Measurements from ENCODE around the gene LPP. TPM values are rescaled to one million over a fixed set of nuclear protein-coding genes. Genes with fewer than 3 reads are reported as not detected.

LPP gene
- total and polyA plus RNA-seq, 2 of the 4 experiments (the other 2 are of a cell fraction), result 16.0 to 130 TPM

DNA sequence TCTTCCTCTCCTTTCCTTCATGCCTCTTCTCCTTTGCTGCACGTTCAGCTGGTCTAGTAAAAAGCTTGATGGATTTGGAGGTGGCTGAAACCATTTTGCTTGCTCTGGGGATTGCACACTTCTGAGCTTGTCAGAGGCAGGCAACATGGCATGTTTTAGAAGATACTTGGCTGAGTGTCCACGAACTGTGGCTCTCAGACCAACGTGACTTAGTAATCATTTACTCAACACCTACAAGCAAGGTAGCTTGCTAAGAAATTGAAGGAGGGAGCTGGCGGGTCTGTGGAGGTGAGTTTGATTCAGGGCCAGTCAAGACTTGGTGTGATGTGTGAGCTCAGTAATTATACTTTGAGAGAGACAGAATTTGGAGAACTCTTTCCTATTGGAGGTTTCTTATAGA, 196.0 kb downstream of the LPP start:
- Histone ChIP-seq H4K8ac (ENCODE audit: low read depth in 2 of 2, low read length in 2 of 2) (no peak overlapping the region), H2AK5ac (ENCODE audit: low read depth, low read length) (no peak overlapping the region), H3K36me3 (ENCODE audit: control insufficient read depth, insufficient read depth, low read length) (peaks cover 11% of the 10 kb centered on the region), H3K18ac (ENCODE audit: low read depth, low read length) (no peak overlapping the region), H3K79me1 (ENCODE audit: low read depth in 1 of 2, low read length in 2 of 2) (peaks cover 47 to 84% of the 10 kb centered on the region in 2 experiments), H3K9me1 (ENCODE audit: insufficient read depth, low read length) (peaks cover 35% of the 10 kb centered on the region), H2BK120ac (ENCODE audit: low read depth, low read length) (no peak overlapping the region), H3K4me3 (ENCODE audit: insufficient read depth, low read depth, low read length) (no peak overlapping the region), H3K27me3 (ENCODE audit: control insufficient read depth, insufficient read depth, low read length) (no peaks in the 10 kb centered on the region), H4K91ac (ENCODE audit: insufficient read depth, low read depth, low read length) (no peak overlapping the region), H3K56ac (ENCODE audit: extremely low read depth, insufficient read depth, low read length) (no peak overlapping the region), H2BK15ac (ENCODE audit: low read depth, low read length) (no peak overlapping the region), H4K5ac (ENCODE audit: low read depth, low read length) (no peak overlapping the region), H2BK20ac (ENCODE audit: low read depth, low read length) (no peak overlapping the region), H3K9me3 (ENCODE audit: control insufficient read depth, insufficient read depth, low read length) (no peaks in the 10 kb centered on the region), H3K9ac (ENCODE audit: low read depth, low read length) (no peak overlapping the region), H3K4me2 (ENCODE audit: low read depth, low read length) (no peak overlapping the region), H3K4me1 (ENCODE audit: control insufficient read depth, insufficient read depth, low read length) (peaks cover 17% of the 10 kb centered on the region), H4K20me1 (ENCODE audit: insufficient read depth, low read length) (peaks cover 68% of the 10 kb centered on the region), H2BK5ac (ENCODE audit: low read depth, low read length, poor library complexity, severe bottlenecking) (no peak overlapping the region), H3K4ac (ENCODE audit: low read depth, low read length) (0 out of 2 replicates have a peak overlapping the region, but pooled peaks have one; percentile 4), H3K27ac (ENCODE audit: insufficient read depth, low read length) (no peak overlapping the region), H2AFZ (replicated peaks; ENCODE audit: low read length, poor library complexity) (no peak overlapping the region), H3K23ac (ENCODE audit: low read depth, low read length) (no peak overlapping the region), H2AK9ac (replicated peaks; ENCODE audit: low read depth, low read length, poor library complexity) (no peak overlapping the region), H3K14ac (replicated peaks; ENCODE audit: low read depth, low read length) (no peak overlapping the region)
- in situ Hi-C loops (cut with MboI; ENCODE audit: low sequenced_read_pairs), result no loop called here
- DNase-seq (no peak), ATAC-seq (ENCODE audit: low read depth) (no peak)
- no peak for TF ChIP-seq BHLHE40 (IDR thresholded peaks at IDR 0.05; ENCODE audit: low read depth, low read length)
- no peak for TF ChIP-seq MAFK (IDR thresholded peaks at IDR 0.05; ENCODE audit: low read depth, low read length)
- no peak for TF ChIP-seq MAZ (IDR thresholded peaks at IDR 0.05; ENCODE audit: borderline replicate concordance, low read depth, low read length)
- TF ChIP-seq MXI1 (IDR thresholded peaks at IDR 0.05; ENCODE audit: borderline replicate concordance, low read depth, low read length), result no peak
- TF ChIP-seq CEBPB (IDR thresholded peaks at IDR 0.05; ENCODE audit: low read depth, low read length), result no peak
- no peak for TF ChIP-seq SMC3 (IDR thresholded peaks at IDR 0.05; ENCODE audit: low read depth, low read length)
- TF ChIP-seq, protein P1, sequence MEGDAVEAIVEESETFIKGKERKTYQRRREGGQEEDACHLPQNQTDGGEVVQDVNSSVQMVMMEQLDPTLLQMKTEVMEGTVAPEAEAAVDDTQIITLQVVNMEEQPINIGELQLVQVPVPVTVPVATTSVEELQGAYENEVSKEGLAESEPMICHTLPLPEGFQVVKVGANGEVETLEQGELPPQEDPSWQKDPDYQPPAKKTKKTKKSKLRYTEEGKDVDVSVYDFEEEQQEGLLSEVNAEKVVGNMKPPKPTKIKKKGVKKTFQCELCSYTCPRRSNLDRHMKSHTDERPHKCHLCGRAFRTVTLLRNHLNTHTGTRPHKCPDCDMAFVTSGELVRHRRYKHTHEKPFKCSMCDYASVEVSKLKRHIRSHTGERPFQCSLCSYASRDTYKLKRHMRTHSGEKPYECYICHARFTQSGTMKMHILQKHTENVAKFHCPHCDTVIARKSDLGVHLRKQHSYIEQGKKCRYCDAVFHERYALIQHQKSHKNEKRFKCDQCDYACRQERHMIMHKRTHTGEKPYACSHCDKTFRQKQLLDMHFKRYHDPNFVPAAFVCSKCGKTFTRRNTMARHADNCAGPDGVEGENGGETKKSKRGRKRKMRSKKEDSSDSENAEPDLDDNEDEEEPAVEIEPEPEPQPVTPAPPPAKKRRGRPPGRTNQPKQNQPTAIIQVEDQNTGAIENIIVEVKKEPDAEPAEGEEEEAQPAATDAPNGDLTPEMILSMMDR (conservative IDR thresholded peaks at IDR 0.05; ENCODE audit: low read depth, low read length), result no peak
- no peak for TF ChIP-seq RCOR1 (IDR thresholded peaks at IDR 0.05; ENCODE audit: insufficient replicate concordance, low read length)
- no peak for TF ChIP-seq NFE2L2 (IDR thresholded peaks at IDR 0.05; ENCODE audit: low read depth, low read length)
- TF ChIP-seq, protein P2, sequence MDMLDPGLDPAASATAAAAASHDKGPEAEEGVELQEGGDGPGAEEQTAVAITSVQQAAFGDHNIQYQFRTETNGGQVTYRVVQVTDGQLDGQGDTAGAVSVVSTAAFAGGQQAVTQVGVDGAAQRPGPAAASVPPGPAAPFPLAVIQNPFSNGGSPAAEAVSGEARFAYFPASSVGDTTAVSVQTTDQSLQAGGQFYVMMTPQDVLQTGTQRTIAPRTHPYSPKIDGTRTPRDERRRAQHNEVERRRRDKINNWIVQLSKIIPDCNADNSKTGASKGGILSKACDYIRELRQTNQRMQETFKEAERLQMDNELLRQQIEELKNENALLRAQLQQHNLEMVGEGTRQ (IDR thresholded peaks at IDR 0.05; ENCODE audit: low read depth, low read length), result no peak
- intact Hi-C loops (cut with micrococcal nuclease), result loop anchor here (5.0 to 10.0 kb wide), 2 partner anchors 48 to 605 kb away; no protein-coding TSS in a partner anchor
- BruUV-seq (replicated peaks), result no TSS peak
- CTCF ChIA-PET, result interaction anchor here (0.6 to 0.8 kb wide), 3 partner anchors 10 to 63 kb away, joined by 3 to 5 read pairs (median 3); no protein-coding TSS in a partner anchor
- no CpG with 5 or more reads among the region's 4 CpGs for WGBS, 2 experiments (ENCODE audit: extremely low coverage in 2 of 2, insufficient read length in 1 of 2)
- dilution Hi-C loops (cut with HindIII; ENCODE audit: low sequenced_read_pairs, unreplicated experiment), result no loop called here
- POLR2A ChIA-PET (ENCODE audit: unreplicated experiment), result no interaction called here
